HFFc6 (cell line): Measurements from ENCODE around the gene AKT2. TPM values are rescaled to one million over a fixed set of nuclear protein-coding genes. Genes with fewer than 3 reads are reported as not detected.
"Not testable (repeated sequence)": the region's sequence is repeated elsewhere in the genome, so short reads cannot be mapped to it uniquely, and the experiment has no call there.

ENCODE experiments used
- DNase-seq: peaks from one replicate; pipeline ENCODE4 v3.0.0-alpha.2; 2018
- H3K27ac Mint-ChIP-seq: 2 replicates; pipeline ENCODE4 v1.8.0; 2020; ENCODE audit warnings: mild to moderate bottlenecking, mixed read lengths
- H3K27me3 Mint-ChIP-seq: 2 replicates; pipeline ENCODE4 v1.8.0; 2021; ENCODE audit warnings: mild to moderate bottlenecking, moderate library complexity, mixed read lengths; ENCODE audit not compliant: insufficient read depth
- H3K36me3 Mint-ChIP-seq: 2 replicates; pipeline ENCODE4 v1.8.0; 2021; ENCODE audit warnings: low read depth, mixed read lengths
- H3K4me1 Mint-ChIP-seq: 2 replicates; pipeline ENCODE4 v1.8.0; 2020; ENCODE audit warnings: low read depth, mixed read lengths
- H3K4me3 Mint-ChIP-seq: 2 replicates; pipeline ENCODE4 v1.8.0; 2020; ENCODE audit warnings: mild to moderate bottlenecking, moderate library complexity, mixed read lengths
- H3K9me3 Mint-ChIP-seq: 2 replicates; pipeline ENCODE4 v1.8.0; 2020; ENCODE audit warnings: mild to moderate bottlenecking, mixed read lengths
- total RNA-seq, 6 experiments: library from RNA; stranded (reverse); fragmentation: NEBNext Ultra II Directional; extraction: Animal tissue kit (Norgen Biotek cat#: 25700); gene quantifications; 2 replicates in 1 of 6; 3 replicates in 5 of 6; pipeline ENCODE4 v1.2.3, GENCODE V29; 2021
- TF ChIP-seq, protein P1 (sequence below): fragments of 200-600 bp; sonication (generic); IDR thresholded peaks from 2 replicates; pipeline ENCODE4 v1.5.0; 2021; ENCODE audit warnings: antibody characterized with exemption, mild to moderate bottlenecking

Gene AKT2
- total RNA-seq, 6 experiments from 2014 or later, result 128 to 133 (median 130) TPM

DNA sequence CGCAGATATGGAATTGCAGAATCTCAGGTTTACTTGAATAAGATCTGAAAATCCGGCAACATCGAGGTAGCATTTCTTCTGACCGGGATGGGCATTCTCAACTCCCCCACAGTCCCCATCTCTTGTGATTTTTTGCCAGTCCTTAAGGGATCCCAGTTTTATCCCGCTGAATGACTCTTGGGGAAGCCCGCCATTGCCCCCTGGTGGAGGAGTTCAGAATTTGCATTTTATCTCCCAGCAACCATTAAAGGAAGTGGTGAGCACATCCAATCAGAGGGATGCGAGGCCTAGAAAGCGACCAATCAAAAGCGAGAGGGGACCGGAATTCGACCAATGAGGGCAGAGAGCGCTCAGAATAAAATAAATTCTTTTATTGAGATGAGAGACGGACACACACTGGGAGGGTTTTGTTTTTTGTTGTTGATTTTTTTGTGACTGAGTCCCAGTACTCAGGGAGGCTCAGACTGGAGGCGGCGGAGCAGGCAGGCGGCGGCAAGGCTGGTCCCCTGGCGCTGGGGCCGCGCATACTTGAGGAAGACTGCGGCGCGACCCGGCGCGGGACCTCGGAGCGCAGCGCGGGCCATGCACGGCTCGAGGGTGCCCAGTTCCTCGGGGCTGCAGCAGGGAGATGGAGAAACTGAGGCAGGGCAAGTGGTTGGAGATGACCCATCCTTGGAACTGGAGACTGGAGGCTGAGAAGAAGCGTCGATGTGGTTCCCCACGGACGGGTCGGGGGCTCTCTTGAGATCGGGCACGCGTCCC is 63.1 kb downstream of the AKT2 start:
- DNase-seq, result peak; percentile 80
- peak overlapping the region; percentile 3; the same call in 1 of the 2 replicates for H3K4me3 Mint-ChIP-seq
- H3K27me3 Mint-ChIP-seq, result peaks cover 12% of the 10 kb centered on the region
- H3K9me3 Mint-ChIP-seq, result peaks cover 14% of the 10 kb centered on the region
- TF ChIP-seq, protein P1, sequence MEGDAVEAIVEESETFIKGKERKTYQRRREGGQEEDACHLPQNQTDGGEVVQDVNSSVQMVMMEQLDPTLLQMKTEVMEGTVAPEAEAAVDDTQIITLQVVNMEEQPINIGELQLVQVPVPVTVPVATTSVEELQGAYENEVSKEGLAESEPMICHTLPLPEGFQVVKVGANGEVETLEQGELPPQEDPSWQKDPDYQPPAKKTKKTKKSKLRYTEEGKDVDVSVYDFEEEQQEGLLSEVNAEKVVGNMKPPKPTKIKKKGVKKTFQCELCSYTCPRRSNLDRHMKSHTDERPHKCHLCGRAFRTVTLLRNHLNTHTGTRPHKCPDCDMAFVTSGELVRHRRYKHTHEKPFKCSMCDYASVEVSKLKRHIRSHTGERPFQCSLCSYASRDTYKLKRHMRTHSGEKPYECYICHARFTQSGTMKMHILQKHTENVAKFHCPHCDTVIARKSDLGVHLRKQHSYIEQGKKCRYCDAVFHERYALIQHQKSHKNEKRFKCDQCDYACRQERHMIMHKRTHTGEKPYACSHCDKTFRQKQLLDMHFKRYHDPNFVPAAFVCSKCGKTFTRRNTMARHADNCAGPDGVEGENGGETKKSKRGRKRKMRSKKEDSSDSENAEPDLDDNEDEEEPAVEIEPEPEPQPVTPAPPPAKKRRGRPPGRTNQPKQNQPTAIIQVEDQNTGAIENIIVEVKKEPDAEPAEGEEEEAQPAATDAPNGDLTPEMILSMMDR, result peak; percentile 96
- H3K27ac Mint-ChIP-seq, result peak overlapping the region; percentile 1; the same call in 1 of the 2 replicates
- H3K4me1 Mint-ChIP-seq, result peaks cover 44% of the 10 kb centered on the region
- H3K36me3 Mint-ChIP-seq, result peaks cover 12% of the 10 kb centered on the region

DNA sequence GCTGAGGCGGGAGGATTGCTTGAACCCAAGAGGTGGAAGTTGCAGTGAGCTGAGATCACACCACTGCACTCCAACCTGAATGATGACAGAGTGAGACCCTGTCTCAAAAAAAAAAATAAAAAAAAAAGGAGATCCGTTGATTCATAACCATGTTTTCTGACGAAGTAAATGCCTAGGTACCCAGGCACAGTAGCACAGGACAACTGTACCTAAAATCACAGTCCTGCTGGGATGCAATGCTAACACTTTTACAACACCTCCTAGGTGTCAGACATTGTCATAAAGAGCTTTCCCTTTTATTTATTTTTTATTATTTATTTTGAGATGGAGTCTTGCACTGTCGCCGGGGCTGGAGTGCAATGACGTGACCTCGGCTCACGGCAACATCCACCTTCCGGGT is 64.5 kb downstream of the AKT2 start:
- TF ChIP-seq, protein P1, result no peak
- Mint-ChIP-seq H3K27ac (no peak overlapping the region), H3K27me3 (peaks cover 18% of the 10 kb centered on the region), H3K4me1 (peaks cover 36% of the 10 kb centered on the region), H3K36me3 (peaks cover 10% of the 10 kb centered on the region), H3K4me3 (no peak overlapping the region), H3K9me3 (peaks cover 13% of the 10 kb centered on the region)
- DNase-seq, result no peak

DNA sequence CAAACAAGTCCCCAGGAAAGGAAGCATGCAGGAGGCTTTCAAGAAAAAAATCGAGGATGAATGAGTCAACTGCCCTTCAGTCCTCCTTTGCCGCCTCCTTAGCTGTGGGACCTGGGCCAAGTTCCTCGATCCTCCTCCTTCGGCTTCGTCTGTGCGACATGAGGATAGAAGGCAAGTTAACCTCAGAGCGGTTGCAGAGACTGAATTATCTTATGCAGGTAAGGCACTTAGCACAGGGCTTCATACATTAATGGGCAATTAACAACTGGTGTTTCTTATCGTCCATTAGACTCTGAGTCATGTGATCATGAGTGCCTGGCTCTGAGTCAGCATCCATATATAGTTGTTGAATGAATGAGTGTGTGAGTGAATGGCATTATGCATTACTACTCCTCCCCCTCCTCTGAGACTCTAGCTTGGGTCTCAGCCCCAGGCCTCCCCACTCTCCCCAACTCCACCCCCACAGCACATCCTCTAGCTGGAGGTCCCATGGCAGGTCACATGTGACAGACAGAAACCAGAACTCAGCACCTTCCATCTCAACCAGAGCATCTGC is 65.3 kb downstream of the AKT2 start:
- peaks cover 16% of the 10 kb centered on the region for H3K27me3 Mint-ChIP-seq
- TF ChIP-seq, protein P1, result no peak
- peaks cover 9% of the 10 kb centered on the region for H3K9me3 Mint-ChIP-seq
- H3K27ac Mint-ChIP-seq, result peak overlapping the region; percentile 78
- DNase-seq, result peak; percentile 68
- peak overlapping the region; percentile 83 for H3K4me3 Mint-ChIP-seq
- peaks cover 30% of the 10 kb centered on the region for H3K4me1 Mint-ChIP-seq
- peaks cover 6% of the 10 kb centered on the region for H3K36me3 Mint-ChIP-seq

DNA sequence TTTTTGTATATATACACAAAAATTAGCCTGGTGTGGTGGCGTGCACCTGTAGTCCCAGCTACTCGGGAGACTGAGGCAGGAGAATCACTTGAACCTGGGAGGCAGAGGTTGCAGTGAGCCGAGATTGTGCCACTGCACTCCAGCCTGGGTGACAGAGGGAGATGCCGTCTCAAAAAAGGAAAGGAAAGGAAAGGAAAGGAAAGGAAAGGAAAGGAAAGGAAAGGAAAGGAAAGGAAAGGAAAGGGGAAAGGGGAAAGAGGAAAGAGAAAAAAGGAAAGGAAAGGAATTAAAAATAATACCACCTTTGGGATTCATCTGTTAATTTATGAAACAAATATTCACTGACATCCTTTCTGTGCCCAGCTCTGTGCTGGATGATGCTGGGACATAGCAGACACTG is 66.1 kb downstream of the AKT2 start:
- H3K27ac Mint-ChIP-seq, result peak overlapping the region; percentile 78
- not testable (repeated sequence) for H3K36me3 Mint-ChIP-seq, DNase-seq, H3K9me3 Mint-ChIP-seq
- peak overlapping the region; percentile 83; the same call in 1 of the 2 replicates for H3K4me3 Mint-ChIP-seq
- peaks cover 30% of the 10 kb centered on the region for H3K4me1 Mint-ChIP-seq
- H3K27me3 Mint-ChIP-seq, result peaks cover 13% of the 10 kb centered on the region

DNA sequence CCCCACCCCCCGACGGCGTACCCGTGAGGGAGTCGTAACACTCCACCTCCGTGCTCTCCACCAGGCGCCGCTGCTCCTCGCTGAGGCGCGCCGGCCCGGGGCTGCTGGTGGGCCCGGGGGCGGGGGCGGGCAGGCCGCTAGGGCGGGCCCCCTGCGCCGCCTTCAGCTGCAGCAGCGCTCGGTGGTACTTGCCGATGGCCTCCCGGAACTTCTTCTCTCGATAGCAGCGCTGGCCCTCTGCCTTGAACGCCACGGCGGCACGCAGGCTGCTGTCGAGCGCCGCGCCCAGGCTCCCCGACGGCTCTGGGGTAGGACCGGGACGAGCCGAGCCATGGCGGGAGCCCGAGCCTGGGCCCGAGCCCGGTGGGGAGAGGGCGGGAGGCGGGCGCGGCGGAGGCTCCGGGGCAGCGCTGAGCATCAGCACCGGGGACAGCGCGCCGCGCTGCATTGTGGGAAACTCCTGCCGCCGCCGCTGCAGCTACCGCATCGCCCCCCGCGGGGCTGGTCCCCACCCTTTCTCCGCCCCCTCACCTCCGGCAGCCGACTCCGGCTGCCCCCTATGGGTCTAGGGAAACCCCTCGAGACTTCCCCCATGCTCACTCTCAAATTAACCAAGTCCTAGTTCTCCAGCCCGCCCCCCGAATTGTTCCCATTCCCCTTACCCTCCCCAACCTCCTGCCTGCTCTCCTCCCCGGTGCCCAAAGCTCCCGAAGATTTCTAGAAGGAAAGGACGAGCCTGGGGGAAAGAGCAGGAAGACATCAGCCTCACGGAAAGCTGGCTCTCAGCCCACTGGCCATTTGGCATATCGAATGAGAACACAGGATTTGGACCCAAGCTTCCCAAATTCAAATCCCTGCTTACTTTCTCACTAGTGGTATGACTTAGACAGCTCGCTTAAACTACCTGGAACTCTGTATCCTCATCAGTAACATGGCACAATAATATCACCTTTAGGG is 66.9 kb downstream of the AKT2 start, which contains the start of gene TTC9B:
Gene TTC9B (minus strand): TSS at position 451 of the 957 bp plus-strand sequence. CDS start 3 bp downstream, at position 448.
- H3K4me3 Mint-ChIP-seq, result peak within 1 kb of the TSS; percentile 83; the same call in 1 of the 2 replicates
- H3K36me3 Mint-ChIP-seq, result peaks cover 6% of the 10 kb centered on the region
- peak within 1 kb of the TSS; percentile 78 for H3K27ac Mint-ChIP-seq
- H3K27me3 Mint-ChIP-seq, result peaks cover 13% of the 10 kb centered on the region
- TF ChIP-seq, protein P1, result no peak
- peaks cover 30% of the 10 kb centered on the region for H3K4me1 Mint-ChIP-seq
- no peak for DNase-seq
- H3K9me3 Mint-ChIP-seq, result peaks cover 9% of the 10 kb centered on the region
